Uterus (tissue), 4 donors: ENCODE measurements around the gene HIRA. TPM values are rescaled to one million over a fixed set of nuclear protein-coding genes. Genes with fewer than 3 reads are reported as not detected.

Experiments
- DNase-seq, 2 donors: peaks; one replicate each; pipeline ENCODE4 v3.0.0-alpha.2; 2019 to 2020
- H3K27ac ChIP-seq, 2 donors: fragments of 200-600 bp; sonication (generic); 1 replicate in 1 of 2; 2 replicates in 1 of 2; pipeline ENCODE4 v1.5.1; 2016 to 2018
- H3K27me3 ChIP-seq, 2 donors: fragments of 200-600 bp; sonication (generic); one replicate each; pipeline ENCODE4 v1.5.1; 2018 to 2019; ENCODE audit warnings: control low read depth in 1 of 2
- H3K36me3 ChIP-seq, 2 donors: fragments of 200-600 bp; sonication (generic); one replicate each; pipeline ENCODE4 v1.5.1; 2019; ENCODE audit warnings: control low read depth in 1 of 2
- H3K4me1 ChIP-seq, 2 donors: fragments of 200-600 bp; sonication (generic); one replicate each; pipeline ENCODE4 v1.5.1; 2018 to 2019; ENCODE audit warnings: control low read depth in 1 of 2
- H3K4me3 ChIP-seq, 2 donors: fragments of 200-600 bp; sonication (generic); 1 replicate in 1 of 2; 2 replicates in 1 of 2; pipeline ENCODE4 v1.5.1; 2018 to 2019; ENCODE audit warnings: mild to moderate bottlenecking in 1 of 2
- H3K9me3 ChIP-seq, 2 donors: fragments of 200-600 bp; sonication (generic); one replicate each; pipeline ENCODE4 v1.5.1; 2019; ENCODE audit warnings: control low read depth in 1 of 2
- CTCF ChIP-seq, 4 experiments: fragments of 200-600 bp in 2 of 4; fragments of 450-650 bp in 2 of 4; sonication (generic) in 2 of 4; IDR thresholded peaks; one replicate each; pipeline ENCODE4 v1.5.1; 2016 to 2019; ENCODE audit warnings: antibody characterized with exemption in 4 of 4, mild to moderate bottlenecking in 2 of 4, moderate library complexity in 1 of 4
- POLR2A ChIP-seq, 2 donors: fragments of 450-650 bp; IDR thresholded peaks; one replicate each; pipeline ENCODE4 v1.6.1; 2016; ENCODE audit warnings: antibody characterized with exemption in 2 of 2, mild to moderate bottlenecking in 1 of 2, moderate library complexity in 1 of 2
- intact Hi-C: fragments of 100-400 bp; cut with DNase I; formaldehyde crosslinking; loops from one replicate; pipeline ENCODE4 v1.15.1; 2023; ENCODE audit warnings: low total_unique reads
- total RNA-seq, 4 donors: library from RNA; depleted of rRNA in 3 of 4; stranded (reverse); fragments of >200 nt in 3 of 4; gene quantifications; one replicate each; pipeline versions ENCODE4 v1.1.0 to v1.2.4, GENCODE V29; 2014 to 2023
- donor health status: DM: yes; HTN: yes; CAD: no.

Gene HIRA
- total RNA-seq, 4 donors from 2014 or later, result 0.29 to 32.1 (median 11.7) TPM

GRCh38 chr22:19346677-19347265, 84.8 kb downstream of the HIRA start:
- H3K9me3 ChIP-seq, result no peaks in the 10 kb centered on the region
- no peak overlapping the region for H3K27ac ChIP-seq
- no peak for DNase-seq
- no peaks in the 10 kb centered on the region for H3K4me1 ChIP-seq
- intact Hi-C loops, result no loop called here
- no peaks in the 10 kb centered on the region for H3K27me3 ChIP-seq
- H3K4me3 ChIP-seq, result no peak overlapping the region
- TF ChIP-seq POLR2A (IDR thresholded peaks at IDR 0.05) (no peak), CTCF (IDR thresholded peaks at IDR 0.05) (no peak)
- no peaks in the 10 kb centered on the region for H3K36me3 ChIP-seq

GRCh38 chr22:19344420-19344819, 87.1 kb downstream of the HIRA start:
- no peaks in the 10 kb centered on the region for H3K27me3 ChIP-seq
- no peak for TF ChIP-seq CTCF (IDR thresholded peaks at IDR 0.05)
- TF ChIP-seq POLR2A (IDR thresholded peaks at IDR 0.05), result no peak
- H3K4me1 ChIP-seq, result no peaks in the 10 kb centered on the region
- DNase-seq, result no peak
- intact Hi-C loops, result no loop called here
- H3K36me3 ChIP-seq, result no peaks in the 10 kb centered on the region
- H3K4me3 ChIP-seq, result no peak overlapping the region
- H3K9me3 ChIP-seq, result no peaks in the 10 kb centered on the region
- no peak overlapping the region for H3K27ac ChIP-seq

GRCh38 chr22:19343470-19343869, 88.1 kb downstream of the HIRA start:
- Histone ChIP-seq H3K36me3 (no peaks in the 10 kb centered on the region), H3K4me1 (no peaks in the 10 kb centered on the region), H3K4me3 (no peak overlapping the region), H3K27ac (no peak overlapping the region), H3K9me3 (peaks cover 0 to under 1% of the 10 kb centered on the region in 2 donors), H3K27me3 (no peaks in the 10 kb centered on the region)
- DNase-seq, result no peak
- TF ChIP-seq POLR2A (IDR thresholded peaks at IDR 0.05) (no peak), CTCF (IDR thresholded peaks at IDR 0.05) (no peak)
- intact Hi-C loops, result no loop called here

GRCh38 chr22:19341500-19341899, 90.0 kb downstream of the HIRA start:
- H3K4me3 ChIP-seq, result no peak overlapping the region

GRCh38 chr22:19337137-19337536, 94.4 kb downstream of the HIRA start:
- no peak overlapping the region for H3K27ac ChIP-seq

More at GRCh38 chr22:19341500-19341899, 90.0 kb downstream of the HIRA start:
- no peak for TF ChIP-seq POLR2A (IDR thresholded peaks at IDR 0.05)
- Histone ChIP-seq H3K27ac (no peak overlapping the region), H3K4me1 (no peaks in the 10 kb centered on the region), H3K36me3 (no peaks in the 10 kb centered on the region), H3K27me3 (no peaks in the 10 kb centered on the region), H3K9me3 (peaks cover 0 to 17% of the 10 kb centered on the region in 2 donors)
- no peak for DNase-seq
- intact Hi-C loops, result no loop called here

More at GRCh38 chr22:19337137-19337536, 94.4 kb downstream of the HIRA start:
- H3K36me3 ChIP-seq, result no peaks in the 10 kb centered on the region
- no peak overlapping the region for H3K4me3 ChIP-seq
- peaks cover 0 to 46% of the 10 kb centered on the region in 2 donors for H3K9me3 ChIP-seq
- H3K4me1 ChIP-seq, result no peaks in the 10 kb centered on the region
- TF ChIP-seq CTCF (IDR thresholded peaks at IDR 0.05), result no peak
- no peak for DNase-seq
- intact Hi-C loops, result no loop called here
- H3K27me3 ChIP-seq, result no peaks in the 10 kb centered on the region
